ENCODE data around the gene PTPRB.
"Not testable (repeated sequence)": the region's sequence is repeated elsewhere in the genome, so short reads cannot be mapped to it uniquely, and the experiment has no call there.

DNA sequence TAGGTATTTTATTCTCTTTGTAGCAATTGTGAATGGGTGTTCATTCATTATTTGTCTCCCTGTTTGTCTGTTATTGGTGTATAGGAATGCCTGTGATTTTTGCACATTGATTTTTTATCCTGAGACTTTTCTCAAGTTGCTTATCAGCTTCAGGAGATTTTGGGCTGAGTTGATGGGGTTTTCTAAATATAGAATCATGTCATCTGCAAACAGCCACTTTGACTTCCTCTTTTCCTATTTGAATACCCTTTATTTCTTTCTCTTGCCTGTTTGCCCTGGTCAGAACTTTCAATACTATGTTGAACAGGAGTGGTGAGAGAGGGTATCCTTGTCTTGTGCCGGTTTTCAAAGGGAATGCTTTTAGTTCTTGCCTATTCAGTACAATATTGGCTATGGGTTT, 144.3 kb downstream of the PTPRB start:
- not testable (repeated sequence) for TF ChIP-seq POLR2A, POLR2AphosphoS5 (IDR thresholded peaks at IDR 0.05)
- TF ChIP-seq, protein P1, sequence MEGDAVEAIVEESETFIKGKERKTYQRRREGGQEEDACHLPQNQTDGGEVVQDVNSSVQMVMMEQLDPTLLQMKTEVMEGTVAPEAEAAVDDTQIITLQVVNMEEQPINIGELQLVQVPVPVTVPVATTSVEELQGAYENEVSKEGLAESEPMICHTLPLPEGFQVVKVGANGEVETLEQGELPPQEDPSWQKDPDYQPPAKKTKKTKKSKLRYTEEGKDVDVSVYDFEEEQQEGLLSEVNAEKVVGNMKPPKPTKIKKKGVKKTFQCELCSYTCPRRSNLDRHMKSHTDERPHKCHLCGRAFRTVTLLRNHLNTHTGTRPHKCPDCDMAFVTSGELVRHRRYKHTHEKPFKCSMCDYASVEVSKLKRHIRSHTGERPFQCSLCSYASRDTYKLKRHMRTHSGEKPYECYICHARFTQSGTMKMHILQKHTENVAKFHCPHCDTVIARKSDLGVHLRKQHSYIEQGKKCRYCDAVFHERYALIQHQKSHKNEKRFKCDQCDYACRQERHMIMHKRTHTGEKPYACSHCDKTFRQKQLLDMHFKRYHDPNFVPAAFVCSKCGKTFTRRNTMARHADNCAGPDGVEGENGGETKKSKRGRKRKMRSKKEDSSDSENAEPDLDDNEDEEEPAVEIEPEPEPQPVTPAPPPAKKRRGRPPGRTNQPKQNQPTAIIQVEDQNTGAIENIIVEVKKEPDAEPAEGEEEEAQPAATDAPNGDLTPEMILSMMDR (IDR thresholded peaks at IDR 0.05 in 8 of 11, conservative IDR thresholded peaks at IDR 0.05 in 3 of 11) = not testable (repeated sequence)

Data from spleen (tissue), 7 donors.